ENCODE data around the gene STRN3. TPM values are rescaled to one million over a fixed set of nuclear protein-coding genes. Genes with fewer than 3 reads are reported as not detected.
"Not testable (repeated sequence)": the region's sequence is repeated elsewhere in the genome, so short reads cannot be mapped to it uniquely, and the experiment has no call there.

The STRN3 gene
- total RNA-seq, 1 experiment from 2014 or later = 27.7 TPM

DNA sequence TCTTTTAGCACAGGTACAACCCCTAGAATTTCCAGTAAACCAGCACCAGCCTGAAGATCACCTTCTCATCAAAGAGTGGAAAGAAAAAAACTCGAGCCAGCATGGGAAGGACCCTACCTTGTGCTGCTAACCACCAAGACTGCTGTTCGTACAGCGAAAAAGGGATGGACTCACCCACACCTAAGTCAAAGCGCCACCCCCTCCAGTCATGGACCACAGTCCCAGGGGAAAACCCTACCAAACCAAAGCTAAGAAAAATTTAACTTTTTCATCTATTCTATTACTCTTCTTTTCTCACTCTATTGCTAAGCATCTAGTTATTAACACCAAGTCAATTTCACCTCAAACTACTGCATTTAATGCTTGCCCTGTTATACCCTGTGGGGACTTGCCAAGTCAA lies 56.4 kb downstream of the STRN3 start:
- DNase-seq (ENCODE audit: low read depth) = not testable (repeated sequence)

DNA sequence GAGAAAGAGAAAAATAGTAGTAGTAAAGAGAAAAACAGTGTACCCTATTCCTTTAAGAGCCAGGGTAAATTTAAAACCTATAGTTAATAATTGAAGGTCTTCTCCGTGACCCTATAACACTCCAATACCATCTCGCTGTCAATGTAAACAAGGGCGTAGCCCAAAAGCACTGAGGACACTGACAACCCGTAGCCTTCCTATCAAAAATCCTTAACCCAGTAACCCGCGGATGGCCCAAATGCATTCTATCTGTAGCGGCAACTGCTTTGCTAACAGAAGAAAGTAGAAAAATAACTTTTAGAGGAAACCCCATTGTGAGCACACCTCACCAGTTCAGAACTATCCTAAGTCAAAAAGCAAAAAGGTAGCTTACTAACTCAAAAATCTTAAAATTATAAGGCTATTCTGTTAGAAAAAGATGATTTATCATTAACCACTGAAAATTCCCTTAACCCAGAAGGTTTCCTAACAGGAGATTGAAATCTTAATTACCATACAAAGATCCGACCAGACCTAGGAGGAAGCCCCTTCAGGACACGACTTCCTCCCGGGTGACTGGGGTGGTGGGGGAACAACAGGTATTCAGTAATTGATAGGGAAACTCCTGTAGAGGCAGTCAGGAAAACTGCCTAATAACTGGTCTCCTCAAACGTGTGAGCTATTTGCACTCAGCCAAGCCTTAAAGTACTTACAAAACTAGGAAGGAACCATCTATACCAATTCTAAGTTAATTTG lies 58.6 kb downstream of the STRN3 start:
- not testable (repeated sequence) for DNase-seq (ENCODE audit: low read depth)

DNA sequence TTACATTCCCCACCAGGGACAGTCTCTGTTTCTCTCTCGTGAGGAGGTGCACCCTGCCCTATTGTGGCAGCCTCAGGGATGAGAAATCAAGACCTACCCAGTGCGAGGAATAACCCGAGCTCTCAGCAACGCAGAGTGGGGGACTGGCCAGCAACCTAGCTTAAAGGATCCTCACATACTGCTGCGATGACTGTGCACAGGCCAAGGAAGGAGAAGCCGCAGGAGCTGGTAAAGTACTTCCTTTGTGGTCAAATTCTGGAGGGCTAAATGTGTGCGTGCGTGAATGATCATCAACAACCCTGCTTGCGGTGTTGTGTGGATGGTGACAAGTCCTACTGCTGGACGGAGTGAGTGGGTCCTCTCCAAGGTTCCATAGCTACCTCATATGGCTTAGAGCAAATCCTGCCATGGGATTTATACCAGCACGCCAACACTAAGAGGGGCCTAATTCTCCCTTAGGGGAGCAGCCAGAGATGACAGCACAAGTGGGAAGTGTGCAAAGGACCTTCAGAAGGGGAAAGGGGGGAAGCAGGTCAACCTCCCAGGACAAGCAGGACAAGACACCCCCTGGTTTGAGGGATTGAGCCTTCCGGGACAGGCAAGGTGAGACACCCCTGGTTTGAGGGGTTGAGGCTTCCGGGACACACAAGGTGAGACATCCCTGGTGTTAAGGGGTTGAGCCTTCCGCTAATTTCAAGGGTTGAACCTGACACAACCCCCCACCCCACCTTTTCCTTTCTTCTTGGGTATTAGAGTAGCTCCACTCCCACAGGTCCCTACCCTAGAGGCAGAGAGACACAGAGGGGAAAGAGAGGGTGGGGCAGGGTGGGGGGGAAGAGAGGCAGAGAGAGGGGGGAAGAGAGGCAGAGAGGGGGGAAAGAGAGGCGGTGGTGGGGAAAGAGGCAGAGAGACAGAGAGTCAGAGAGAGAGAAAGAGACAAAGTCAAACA lies 59.5 kb downstream of the STRN3 start:
- DNase-seq (ENCODE audit: low read depth) = peak; percentile 9

DNA sequence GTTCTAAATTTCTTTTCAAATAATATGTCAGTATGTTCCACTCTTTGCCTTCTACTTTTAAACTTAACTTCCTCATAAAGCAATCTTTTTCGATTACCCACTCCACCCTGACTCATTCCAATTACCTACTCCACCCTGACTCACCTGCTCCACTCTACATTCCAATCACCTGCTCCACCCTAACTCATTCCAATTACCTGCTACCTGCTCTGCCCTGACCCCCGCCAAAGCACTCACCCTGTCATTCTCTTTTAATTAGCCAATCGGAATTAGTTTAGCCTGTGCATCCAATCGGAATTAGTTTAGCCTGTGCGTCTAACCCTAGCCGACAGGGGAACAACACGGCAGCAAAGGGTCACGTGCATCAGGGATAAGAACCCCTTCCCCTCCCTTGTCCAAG lies 60.3 kb downstream of the STRN3 start:
- DNase-seq (ENCODE audit: low read depth) = not testable (repeated sequence)

DNA sequence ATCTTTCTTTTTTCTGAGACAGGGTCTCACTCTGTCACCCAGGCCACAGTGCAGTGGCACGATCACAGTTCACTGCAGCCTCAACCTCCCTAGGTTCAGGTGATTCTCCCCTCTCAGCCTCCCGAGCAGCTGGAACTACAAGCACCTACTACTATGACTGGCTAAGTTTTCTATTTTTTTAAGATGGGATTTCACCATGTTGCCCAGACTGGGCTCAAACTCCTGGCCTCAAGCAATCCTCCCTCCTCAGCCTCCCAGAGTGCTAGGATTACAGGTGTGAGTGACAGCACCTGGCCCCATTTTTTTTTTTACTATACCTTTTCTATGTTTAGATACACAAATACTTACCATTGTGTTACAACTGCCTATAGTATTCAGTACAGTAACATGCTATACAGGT lies 63.6 kb downstream of the STRN3 start:
- not testable (repeated sequence) for DNase-seq (ENCODE audit: low read depth)

DNA sequence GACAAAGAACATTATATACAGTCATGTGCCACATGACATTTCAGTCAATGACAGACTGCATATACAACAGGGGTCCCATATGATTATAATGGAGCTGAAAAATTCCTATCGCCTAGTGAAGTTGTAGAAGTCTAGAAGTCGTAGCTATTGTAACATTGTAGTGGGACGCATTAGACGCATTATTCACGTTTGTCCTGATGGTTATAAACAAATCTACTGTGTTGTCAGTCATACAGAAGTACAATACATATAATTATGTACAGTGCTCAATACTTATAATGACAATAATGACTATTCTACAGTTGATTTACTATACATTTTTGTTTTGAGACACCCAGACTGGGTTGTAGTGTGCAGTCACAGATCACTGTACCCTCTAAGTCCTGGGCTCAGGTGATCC lies 64.8 kb downstream of the STRN3 start:
- no peak for DNase-seq (ENCODE audit: low read depth)

DNA sequence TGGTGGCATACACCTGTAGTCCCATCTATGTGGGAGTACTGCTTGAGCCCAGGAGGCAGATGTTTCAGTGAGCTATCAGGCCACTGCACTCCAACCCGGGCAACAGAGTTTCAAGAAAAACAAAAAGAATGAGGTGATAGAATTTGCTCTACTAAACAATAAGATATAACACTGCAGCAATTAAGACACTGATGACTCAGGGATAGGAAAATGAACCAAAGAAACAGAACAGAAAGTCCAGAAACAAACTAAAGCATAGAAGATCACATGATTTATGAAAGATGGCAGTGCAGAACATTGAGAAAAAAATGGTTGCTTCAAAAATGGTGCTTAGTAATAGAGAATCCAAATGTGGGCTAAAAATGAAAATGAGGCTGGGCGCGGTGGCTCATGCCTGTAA lies 66.0 kb downstream of the STRN3 start:
- no peak for DNase-seq (ENCODE audit: low read depth)

DNA sequence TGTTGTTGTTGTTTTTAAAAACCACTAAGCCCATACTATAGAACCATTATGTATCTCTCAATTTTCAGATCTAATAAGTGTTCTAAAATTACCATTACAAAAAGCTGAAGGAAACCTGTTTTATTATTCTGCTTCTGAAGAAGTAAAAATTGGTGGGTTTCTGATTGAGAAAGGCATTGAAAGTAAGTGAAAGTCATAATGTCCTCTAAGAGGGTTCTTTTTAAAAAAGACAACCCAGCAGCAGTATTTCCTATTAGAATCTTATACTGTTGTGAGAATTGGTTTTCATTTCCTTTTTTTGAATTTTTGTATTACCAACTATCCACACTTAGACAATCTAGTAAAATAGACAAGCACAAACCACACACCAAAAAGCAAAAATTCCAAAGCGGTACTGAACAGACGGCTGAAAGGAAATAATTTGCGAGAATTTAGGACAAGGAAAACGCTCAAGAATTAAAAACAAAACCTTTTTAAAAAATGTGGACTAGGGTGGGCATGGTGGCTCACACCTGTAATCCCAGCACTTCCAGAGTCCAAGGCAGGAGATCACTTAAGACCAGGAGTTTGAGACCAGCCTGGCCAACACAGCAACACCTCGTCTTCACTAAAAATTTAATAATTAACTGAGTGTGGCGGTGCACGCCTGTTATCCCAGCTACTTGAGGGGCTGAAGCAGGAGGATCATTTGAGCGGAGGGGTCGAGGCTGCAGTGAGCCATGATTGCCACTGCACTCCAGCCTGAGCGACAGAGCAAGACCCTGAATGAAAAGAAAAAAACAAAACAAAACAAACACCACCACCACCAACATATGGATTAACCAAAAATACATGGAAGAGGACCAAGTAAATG lies 67.4 kb downstream of the STRN3 start:
- DNase-seq (ENCODE audit: low read depth) = no peak

DNA sequence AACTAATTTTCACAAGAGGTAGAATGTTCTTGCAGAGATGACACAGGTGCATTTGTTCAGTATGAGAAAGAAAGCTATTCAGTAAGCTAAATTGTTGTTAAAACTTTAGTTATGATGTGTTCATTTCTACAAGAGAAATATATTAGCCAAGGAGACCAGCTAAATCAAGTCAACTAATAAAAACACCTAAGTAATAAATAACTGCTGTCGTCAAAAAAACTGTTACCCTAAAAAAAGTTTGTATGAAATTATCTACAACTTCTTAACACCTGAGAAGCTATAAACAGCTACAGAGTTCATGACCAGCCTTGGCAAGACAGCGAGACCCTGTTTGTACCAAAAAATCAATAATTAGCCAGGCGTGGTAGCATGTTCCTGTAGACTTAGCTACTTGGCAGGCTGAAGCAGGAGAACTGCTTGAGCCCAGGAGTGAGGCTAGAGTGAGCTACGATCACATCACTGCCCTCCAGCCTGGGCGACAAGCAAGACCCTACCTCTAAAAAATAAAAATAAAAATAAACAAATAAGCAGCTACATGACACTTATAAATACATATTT lies 68.3 kb downstream of the STRN3 start:
- no peak for DNase-seq (ENCODE audit: low read depth)

DNA sequence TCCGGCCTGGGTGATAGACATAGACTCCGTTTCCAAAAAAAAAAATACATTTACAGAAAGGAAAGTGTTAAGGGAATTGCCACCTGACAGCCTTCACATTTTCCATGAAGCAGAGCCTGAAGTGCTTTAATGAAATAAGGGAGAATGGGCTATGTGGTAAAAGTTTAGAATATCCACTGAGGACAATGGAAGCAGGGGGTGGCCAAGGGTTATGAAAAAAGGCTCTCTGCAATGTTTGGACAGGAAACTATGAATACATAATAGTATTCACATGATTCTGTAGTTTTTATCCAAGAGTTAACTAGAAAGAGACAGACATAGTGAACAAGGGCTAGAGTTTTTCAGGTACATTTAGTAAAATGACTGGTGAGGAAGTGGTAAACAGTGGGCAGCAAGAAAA lies 76.5 kb downstream of the STRN3 start:
- DNase-seq (ENCODE audit: low read depth) = no peak

DNA sequence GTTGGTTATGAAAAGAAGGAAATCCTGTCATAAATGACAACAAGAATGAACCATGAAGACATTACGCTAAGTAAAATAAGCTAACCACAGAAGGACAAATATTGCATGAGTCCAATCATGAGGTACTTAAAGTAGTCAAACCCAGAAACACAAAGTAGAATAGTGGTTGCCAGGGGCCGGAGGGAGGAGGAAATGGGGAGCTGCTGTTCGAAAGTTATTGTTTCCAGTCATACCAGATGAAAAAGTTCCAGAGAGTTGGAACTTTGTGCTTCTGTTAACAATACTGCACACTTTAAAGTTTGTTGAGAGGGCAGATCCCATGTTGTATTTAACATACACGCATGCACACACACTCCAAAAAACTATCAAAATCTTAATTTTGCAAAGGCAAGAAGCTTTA lies 82.5 kb downstream of the STRN3 start:
- DNase-seq (ENCODE audit: low read depth) = no peak

DNA sequence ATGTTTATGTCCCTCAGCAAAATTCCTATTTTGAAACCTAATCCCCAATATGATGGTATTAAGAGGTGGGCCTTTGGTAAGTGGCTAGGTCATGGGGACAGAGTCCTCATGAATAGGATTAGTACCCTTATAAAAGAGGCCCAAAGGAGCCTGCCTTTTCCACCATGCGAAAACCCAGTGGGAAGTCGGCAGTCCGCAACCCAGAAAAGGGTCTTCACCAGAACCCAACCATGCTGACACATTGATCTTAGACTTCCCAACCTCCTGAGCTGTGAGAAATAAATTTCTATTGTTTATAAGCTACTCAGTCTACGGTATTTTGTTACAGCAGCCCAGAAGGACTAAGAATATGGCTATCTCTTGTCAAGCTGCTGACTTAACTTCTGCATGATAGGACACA lies 85.3 kb downstream of the STRN3 start:
- no peak for DNase-seq (ENCODE audit: low read depth)

DNA sequence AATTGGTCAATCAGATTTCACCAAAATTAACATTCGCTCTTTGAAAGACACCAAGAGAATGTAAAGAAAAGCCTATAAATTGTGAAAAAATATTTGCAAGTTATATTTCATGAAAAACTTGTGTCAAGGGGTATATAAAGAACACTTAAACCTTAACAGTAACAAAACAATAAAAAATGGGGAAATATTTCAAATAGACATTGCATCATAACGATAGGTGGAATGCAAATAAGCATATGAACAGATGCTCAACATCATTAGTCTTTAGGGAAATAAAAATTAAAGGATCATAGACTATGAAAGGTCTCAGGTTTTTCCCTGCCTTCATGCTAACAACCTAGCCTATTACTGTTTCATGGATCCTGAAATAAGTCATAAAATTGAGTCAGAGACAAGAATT lies 87.6 kb downstream of the STRN3 start:
- DNase-seq (ENCODE audit: low read depth) = no peak

DNA sequence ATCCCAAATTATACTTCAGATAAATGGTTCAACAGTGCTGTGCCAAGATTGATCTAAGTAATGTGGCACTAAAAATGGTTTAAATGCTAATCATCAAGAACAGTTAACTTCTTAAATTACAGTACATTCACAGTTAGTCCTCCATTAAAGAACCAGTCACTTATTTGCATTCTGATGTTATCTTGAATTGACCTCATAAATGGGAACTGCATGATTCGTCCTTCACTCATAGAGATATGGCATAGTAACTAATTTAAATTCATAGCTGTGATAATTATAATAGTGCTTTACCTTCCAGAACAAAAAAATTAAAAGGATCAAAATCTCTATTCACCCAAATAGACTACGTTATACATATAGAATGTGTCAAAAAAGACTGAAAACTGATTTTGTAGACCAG lies 90.7 kb downstream of the STRN3 start:
- DNase-seq (ENCODE audit: low read depth) = no peak

DNA sequence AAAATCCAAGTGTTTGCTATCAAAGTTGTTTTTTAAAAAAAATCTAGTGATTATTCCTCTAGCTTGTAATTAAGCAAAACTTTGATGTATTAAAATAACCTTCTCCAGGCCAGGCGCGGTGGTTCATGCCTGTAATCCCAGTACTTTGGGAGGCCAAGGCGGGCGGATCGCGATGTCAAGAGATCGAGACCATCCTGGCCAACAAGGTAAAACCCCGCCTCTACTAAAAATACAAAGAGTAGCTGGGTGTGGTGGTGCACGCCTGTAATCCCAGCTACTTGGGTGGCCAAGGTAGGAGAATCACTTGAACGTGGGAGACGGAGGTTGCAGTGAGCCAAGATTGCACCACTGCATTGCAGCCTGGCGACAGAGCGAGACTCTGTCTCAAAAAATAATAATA lies 92.2 kb downstream of the STRN3 start:
- not testable (repeated sequence) for DNase-seq (ENCODE audit: low read depth)

DNA sequence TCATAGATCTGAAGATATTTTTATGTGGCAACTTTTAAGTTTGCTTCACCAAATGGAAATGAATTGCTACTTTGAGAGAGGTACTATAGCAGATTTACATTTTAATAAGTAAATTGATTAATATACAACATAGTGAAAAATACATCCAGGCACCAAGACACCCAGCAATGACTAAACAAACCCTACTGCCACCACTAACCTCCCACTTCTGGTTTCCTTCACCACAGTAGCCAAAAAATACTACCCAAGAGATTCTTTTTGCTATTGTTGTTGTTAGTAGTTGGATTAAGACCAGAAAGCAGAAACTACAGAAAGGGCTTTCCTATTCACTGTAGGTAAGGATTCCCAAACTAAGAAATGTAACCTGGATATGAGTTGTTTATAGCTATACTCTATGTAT lies 97.7 kb downstream of the STRN3 start:
- no peak for DNase-seq (ENCODE audit: low read depth)

DNA sequence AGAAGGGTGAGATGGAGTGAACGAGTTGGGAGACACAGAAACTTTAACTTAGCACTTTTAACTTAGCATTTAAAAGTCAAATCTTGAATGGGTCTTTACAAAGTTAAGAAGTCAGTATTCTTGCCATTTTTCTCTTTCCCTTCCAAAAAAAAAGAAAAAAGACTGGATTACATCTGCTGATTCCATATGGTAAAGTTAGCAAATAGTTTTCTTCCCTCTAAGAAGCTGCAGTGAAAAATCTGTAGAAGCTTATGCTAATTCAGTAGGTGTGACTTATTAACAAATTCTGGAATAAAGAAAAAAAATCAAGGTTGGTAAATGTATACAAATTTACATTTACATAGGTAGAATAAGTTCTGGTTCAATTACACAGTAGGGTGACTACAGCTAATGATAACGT lies 100.9 kb downstream of the STRN3 start:
- no peak for DNase-seq (ENCODE audit: low read depth)

DNA sequence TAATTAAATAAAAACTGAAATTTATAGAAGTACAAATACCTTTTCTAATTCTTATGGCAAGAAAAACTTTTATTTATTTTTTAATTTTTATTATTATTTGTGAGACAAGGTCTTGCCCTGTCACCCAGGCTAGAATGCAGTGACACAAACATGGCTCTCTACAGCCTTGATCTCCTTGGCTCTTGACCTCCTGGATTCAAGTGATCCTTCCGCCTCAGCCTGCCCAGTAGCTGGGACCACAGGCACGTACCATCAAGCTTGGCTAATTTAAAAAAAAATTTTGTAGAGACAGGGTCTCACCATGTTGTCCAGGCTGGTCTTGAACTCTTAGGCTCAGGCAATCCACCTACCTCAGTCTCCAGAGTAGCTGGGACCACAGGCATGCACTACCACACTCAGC lies 104.4 kb downstream of the STRN3 start:
- no peak for DNase-seq (ENCODE audit: low read depth)

DNA sequence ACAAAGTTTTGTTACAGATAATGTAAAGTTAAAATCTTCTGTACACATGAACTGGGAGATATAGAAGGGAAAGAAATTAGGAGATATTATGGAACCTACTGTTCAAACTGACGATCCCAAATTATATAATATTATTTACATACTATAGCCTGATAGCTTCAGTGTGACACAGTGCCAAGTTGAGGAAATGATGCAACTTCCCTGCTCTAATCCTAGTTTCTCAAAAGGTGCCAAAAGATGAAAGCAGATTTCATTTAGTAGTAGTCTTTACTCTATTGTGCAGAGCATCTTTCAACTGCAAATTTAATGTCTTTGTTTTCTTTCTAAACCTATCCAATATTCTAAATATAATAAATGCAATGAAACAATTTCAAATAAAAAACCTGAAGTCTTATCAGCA lies 104.9 kb downstream of the STRN3 start:
- DNase-seq (ENCODE audit: low read depth) = no peak

DNA sequence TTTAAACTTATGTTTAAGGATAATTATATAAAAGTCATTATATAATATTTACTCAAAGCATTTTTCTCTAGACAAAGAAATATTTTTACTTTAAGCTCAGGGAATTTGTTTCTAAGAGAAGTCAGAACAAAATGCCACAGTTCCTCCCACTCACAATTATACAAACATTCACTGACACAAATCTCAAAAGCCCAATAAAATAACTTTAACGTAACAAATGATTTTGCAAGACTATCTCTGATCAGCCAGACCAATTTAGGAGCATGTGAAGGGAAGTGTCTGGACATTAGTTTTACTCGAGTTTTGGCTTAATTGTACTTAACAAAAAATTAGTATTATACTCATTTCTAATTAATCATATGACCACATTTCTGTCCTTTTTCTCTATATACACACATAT lies 110.6 kb downstream of the STRN3 start:
- no peak for DNase-seq (ENCODE audit: low read depth)

DNA sequence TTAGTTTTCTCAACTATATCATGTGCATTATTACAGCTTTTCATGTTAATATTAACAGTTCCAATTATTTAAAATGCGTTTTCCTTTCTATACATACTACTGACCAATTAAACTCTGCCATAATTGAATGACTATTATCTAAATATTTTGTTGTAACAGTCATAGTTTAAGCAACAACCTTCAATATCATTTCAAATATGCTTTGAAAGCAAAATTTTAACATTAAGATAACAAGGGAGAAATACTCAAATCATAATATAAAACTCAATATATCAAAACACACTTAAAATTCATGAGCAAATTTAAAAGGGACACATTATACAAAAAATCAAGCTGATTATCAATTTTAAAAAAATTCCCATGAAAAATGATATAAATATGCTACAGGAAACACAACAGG lies 111.4 kb downstream of the STRN3 start:
- no peak for DNase-seq (ENCODE audit: low read depth)

DNA sequence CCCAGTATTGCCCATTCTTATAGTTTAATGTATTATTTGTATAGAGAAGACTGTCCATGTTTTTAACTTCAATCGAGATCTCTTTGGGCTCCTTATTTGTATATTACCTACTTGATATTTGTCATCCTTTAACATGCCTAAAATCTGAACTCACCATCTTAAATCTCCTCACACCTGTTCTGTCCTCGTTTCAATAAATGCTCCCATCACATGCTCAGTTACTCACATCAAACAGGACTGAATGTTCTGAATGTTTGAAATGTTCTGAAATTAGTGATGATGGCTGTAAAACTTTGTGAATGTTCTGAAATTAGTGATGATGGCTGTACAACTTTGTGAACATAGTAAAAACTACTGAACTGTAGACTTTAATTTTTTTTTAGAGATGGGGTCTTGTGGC lies 117.4 kb downstream of the STRN3 start:
- no peak for DNase-seq (ENCODE audit: low read depth)
